ENCODE results near the gene CPNE4. TPM values are rescaled to one million over a fixed set of nuclear protein-coding genes. Genes with fewer than 3 reads are reported as not detected.

Gene CPNE4
- total RNA-seq, 1 donor from 2014 or later, result 0.83 TPM

- intact Hi-C loops (cut with DNase I), result no loop called here
- H3K27me3 ChIP-seq (ENCODE audit: low read depth), result no peaks in the 10 kb centered on the region
- H3K9me3 ChIP-seq, result no peaks in the 10 kb centered on the region
- DNase-seq (no peak), ATAC-seq (no peak)
- H3K4me1 ChIP-seq, result no peaks in the 10 kb centered on the region
- H3K27ac ChIP-seq, result no peak overlapping the region
- TF ChIP-seq CTCF (IDR thresholded peaks at IDR 0.05), result no peak
- H3K36me3 ChIP-seq, result no peaks in the 10 kb centered on the region
- H3K4me3 ChIP-seq, result no peak overlapping the region
Observed at GRCh38 chr3:131716943-131717342, 317.9 kb downstream of the CPNE4 start.

DNA sequence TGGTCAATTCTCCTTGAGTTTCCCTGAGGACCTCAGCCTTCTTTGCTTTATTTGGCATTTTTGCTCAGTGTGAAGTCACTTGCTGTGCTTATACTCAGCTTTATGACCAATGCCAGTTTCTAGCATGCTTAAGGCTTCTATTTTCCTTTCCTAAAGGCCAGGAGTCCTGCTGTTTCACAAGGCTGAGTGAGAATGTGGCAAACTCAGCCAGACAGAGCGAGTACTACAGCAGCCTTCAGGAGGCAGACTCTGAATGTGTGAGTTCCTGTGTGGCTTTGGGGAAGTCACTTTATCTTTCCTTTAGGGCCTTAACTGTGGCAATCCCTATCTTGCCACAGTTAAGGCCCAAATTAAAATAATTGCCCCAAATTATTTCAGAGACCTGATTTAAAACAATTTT, 318.8 kb downstream of the CPNE4 start:
- ATAC-seq, result no peak

GRCh38 chr3:131714585-131715220, 320.1 kb downstream of the CPNE4 start:
- Histone ChIP-seq H3K27ac (no peak overlapping the region), H3K27me3 (ENCODE audit: low read depth) (no peaks in the 10 kb centered on the region), H3K4me1 (no peaks in the 10 kb centered on the region), H3K36me3 (no peaks in the 10 kb centered on the region), H3K9me3 (no peaks in the 10 kb centered on the region), H3K4me3 (no peak overlapping the region)
- TF ChIP-seq CTCF (IDR thresholded peaks at IDR 0.05), result no peak
- ATAC-seq (no peak), DNase-seq (no peak)
- intact Hi-C loops (cut with DNase I), result no loop called here

More for the DNA sequence above, 318.8 kb downstream of the CPNE4 start:
- DNase-seq, result no peak
- Histone ChIP-seq H3K4me3 (no peak overlapping the region), H3K4me1 (no peaks in the 10 kb centered on the region), H3K36me3 (no peaks in the 10 kb centered on the region), H3K27me3 (ENCODE audit: low read depth) (no peaks in the 10 kb centered on the region), H3K9me3 (no peaks in the 10 kb centered on the region), H3K27ac (no peak overlapping the region)
- intact Hi-C loops (cut with DNase I), result no loop called here
- TF ChIP-seq CTCF (IDR thresholded peaks at IDR 0.05), result no peak

GRCh38 chr3:131713416-131714123, 321.2 kb downstream of the CPNE4 start:
- intact Hi-C loops (cut with DNase I), result no loop called here
- ATAC-seq, result no peak
- no peak for DNase-seq
- H3K9me3 ChIP-seq, result no peaks in the 10 kb centered on the region
- no peaks in the 10 kb centered on the region for H3K4me1 ChIP-seq
- H3K27me3 ChIP-seq (ENCODE audit: low read depth), result no peaks in the 10 kb centered on the region
- TF ChIP-seq CTCF (IDR thresholded peaks at IDR 0.05), result no peak
- H3K36me3 ChIP-seq, result no peaks in the 10 kb centered on the region
- no peak overlapping the region for H3K4me3 ChIP-seq
- no peak overlapping the region for H3K27ac ChIP-seq

DNA sequence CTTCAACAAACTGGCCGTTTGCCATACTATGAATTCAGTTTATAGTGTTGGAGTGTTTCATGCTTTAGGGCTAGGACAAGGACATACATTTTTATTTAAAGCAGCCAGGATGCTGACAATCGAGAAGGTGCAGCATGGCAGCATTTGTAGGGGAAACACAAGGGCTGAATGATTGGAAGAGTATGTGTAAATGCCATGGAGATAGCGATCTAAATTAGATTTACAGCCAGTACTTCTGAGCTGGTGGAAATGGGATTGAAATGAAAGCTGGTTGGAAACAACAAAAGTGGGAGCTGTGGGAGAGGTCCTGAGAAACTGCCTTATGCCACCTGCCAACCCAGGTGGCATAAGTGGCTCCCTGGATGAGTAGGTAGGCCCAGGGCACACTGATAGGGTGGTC, 322.2 kb downstream of the CPNE4 start:
- H3K36me3 ChIP-seq, result no peaks in the 10 kb centered on the region
- no peaks in the 10 kb centered on the region for H3K27me3 ChIP-seq (ENCODE audit: low read depth)
- DNase-seq, result no peak
- no peak for ATAC-seq
- intact Hi-C loops (cut with DNase I), result no loop called here
- no peak overlapping the region for H3K27ac ChIP-seq
- TF ChIP-seq CTCF (IDR thresholded peaks at IDR 0.05), result no peak
- no peaks in the 10 kb centered on the region for H3K9me3 ChIP-seq
- no peaks in the 10 kb centered on the region for H3K4me1 ChIP-seq
- H3K4me3 ChIP-seq, result no peak overlapping the region
